PC-3 (cell line): Measurements from ENCODE around the gene ZSWIM1.

ENCODE experiments used
- CTCF ChIP-seq: fragments of 300-600 bp; sonication (generic); conservative IDR thresholded peaks from 2 replicates; pipeline ENCODE4 v1.5.1; 2017; ENCODE audit warnings: antibody characterized with exemption, low read depth, mild to moderate bottlenecking, low read length
- EZH2 ChIP-seq: fragments of 300-600 bp; sonication (generic); IDR thresholded peaks from one replicate; pipeline ENCODE4 v1.6.1; 2017; ENCODE audit warnings: antibody characterized with exemption, mild to moderate bottlenecking, low read length; ENCODE audit not compliant: unreplicated experiment

GRCh38 chr20:45905505-45906079 lies 24.6 kb downstream of the ZSWIM1 start:
- TF ChIP-seq CTCF (no peak), EZH2 (no peak)
